K562 (cell line): ENCODE results near the gene ARHGEF4. TPM values are rescaled to one million over a fixed set of nuclear protein-coding genes. Genes with fewer than 3 reads are reported as not detected.
A peak's percentile ranks its signal among the peaks of the same experiment; 100 is the strongest.

ENCODE experiments used
- ATAC-seq: fragments of 200-7000 bp; cut with Tn5 transposase; 3 replicates; pipeline ENCODE4 v1.9.1; 2020; ENCODE audit warnings: moderate library complexity
- BruUV-seq: library from RNA; stranded (reverse); fragments of 400-500 nt; replicated peaks from 2 replicates; lab custom pipeline; 2021; lab: Mats Ljungman, UMichigan
- CTCF ChIA-PET: fragments of 300-600 bp; formaldehyde crosslinking; extraction: SDS; loops from one replicate; lab custom pipeline; 2021; ENCODE audit warnings: low intra/inter-chr PET ratio; lab: Yijun Ruan, JAX
- POLR2A ChIA-PET: fragments of 300-600, 350-650 bp; sonication (Branson Sonifier 250); formaldehyde crosslinking; extraction: SDS; loops from one replicate; lab custom pipeline; 2021; ENCODE audit warnings: antibody characterized with exemption, inconsistent platforms; lab: Yijun Ruan, JAX
- DNase-seq, 4 experiments: peaks; one replicate each; pipeline versions ENCODE4 v3.0.0 to v3.0.0-alpha.2; 2011 to 2018; ENCODE audit warnings: low spot score in 3 of 4, mixed read lengths in 3 of 4; ENCODE audit errors: extremely low read depth in 1 of 4
- FAIRE-seq: peaks from 2 replicates; lab custom pipeline; 2011; peaks lifted over from hg19 to GRCh38; lab: Jason Lieb, UNC
- H2AFZ ChIP-seq: 2 replicates; pipeline ENCODE4 v1.6.0; 2011; ENCODE audit warnings: low read depth, low read length, control low read depth, inconsistent platforms
- H3K27ac ChIP-seq: fragments of 200-600 bp; 3 replicates; pipeline ENCODE4 v1.8.0; 2011; ENCODE audit warnings: low read depth, mild to moderate bottlenecking, control low read depth, inconsistent platforms, low read length, moderate library complexity, mixed read lengths; ENCODE audit errors: extremely low read depth
- H3K27me3 ChIP-seq, 2 experiments: fragments of 300-600 bp in 1 of 2; 2 replicates in 1 of 2; 3 replicates in 1 of 2; pipeline versions ENCODE4 v1.6.0 to v1.8.0; 2011; ENCODE audit warnings: inconsistent platforms in 2 of 2, low read length in 2 of 2, mild to moderate bottlenecking in 1 of 2, mixed read lengths in 1 of 2, moderate library complexity in 1 of 2; ENCODE audit not compliant: control insufficient read depth in 2 of 2, insufficient read depth in 2 of 2
- H3K36me3 ChIP-seq: fragments of 300-600 bp; 3 replicates; pipeline ENCODE4 v1.8.0; 2011; ENCODE audit warnings: mild to moderate bottlenecking, low read length, inconsistent platforms; ENCODE audit not compliant: control insufficient read depth, insufficient read depth
- H3K4me1 ChIP-seq, 2 experiments: fragments of 200-600 bp in 1 of 2; replicated peaks in 1 of 2; 2 replicates in 1 of 2; 3 replicates in 1 of 2; pipeline versions ENCODE4 v1.5.1 to v1.8.0; 2011; ENCODE audit warnings: inconsistent platforms in 2 of 2, low read length in 2 of 2, mild to moderate bottlenecking in 1 of 2, mixed read lengths in 1 of 2, moderate library complexity in 1 of 2; ENCODE audit not compliant: control insufficient read depth in 2 of 2, insufficient read depth in 2 of 2
- H3K4me2 ChIP-seq: 2 replicates; pipeline ENCODE4 v1.6.1; 2011; ENCODE audit warnings: low read length, control low read depth, inconsistent platforms, mixed read lengths; ENCODE audit not compliant: insufficient read depth
- H3K4me3 ChIP-seq: fragments of 200-600 bp; sonication (generic), shearing (Covaris generic); 2 replicates; pipeline ENCODE4 v1.5.1; 2016; ENCODE audit warnings: control low read depth, inconsistent platforms
- H3K79me2 ChIP-seq: fragments of 200-600 bp; 3 replicates; pipeline ENCODE4 v1.8.0; 2011; ENCODE audit warnings: low read length, inconsistent platforms; ENCODE audit not compliant: control insufficient read depth, insufficient read depth
- H3K9ac ChIP-seq, 2 experiments: 2 replicates each; pipeline versions ENCODE4 v1.6.0 to v1.6.1; 2011; ENCODE audit warnings: low read depth in 2 of 2, low read length in 2 of 2, control low read depth in 1 of 2, inconsistent platforms in 1 of 2, mild to moderate bottlenecking in 1 of 2, mixed read lengths in 1 of 2; ENCODE audit not compliant: insufficient read depth in 1 of 2
- H3K9me1 ChIP-seq: one replicate; pipeline ENCODE4 v1.6.0; 2011; ENCODE audit warnings: inconsistent platforms, mild to moderate bottlenecking, low read length, moderate library complexity; ENCODE audit not compliant: control insufficient read depth, insufficient read depth
- H3K9me3 ChIP-seq: replicated peaks from 2 replicates; pipeline ENCODE4 v1.5.1; 2011; ENCODE audit warnings: low read depth, low read length, inconsistent platforms; ENCODE audit not compliant: control insufficient read depth, insufficient read depth
- H4K20me1 ChIP-seq: replicated peaks from 2 replicates; pipeline ENCODE4 v1.6.1; 2011; ENCODE audit warnings: low read length, inconsistent platforms, mixed read lengths; ENCODE audit not compliant: control insufficient read depth, insufficient read depth
- FOXK2 ChIP-seq, 2 experiments: fragments of 450-650 bp; IDR thresholded peaks in 1 of 2; conservative IDR thresholded peaks in 1 of 2; 2 replicates each; pipeline ENCODE4 v1.6.1; 2016; ENCODE audit warnings: low read depth in 2 of 2, mild to moderate bottlenecking in 1 of 2
- THRAP3 ChIP-seq: fragments of 450-650 bp; IDR thresholded peaks from 2 replicates; pipeline ENCODE4 v1.6.1; 2016; ENCODE audit warnings: mild to moderate bottlenecking, inconsistent platforms, borderline replicate concordance
- XRCC3 ChIP-seq: fragments of 450-650 bp; IDR thresholded peaks from 2 replicates; pipeline ENCODE4 v1.6.1; 2017; ENCODE audit warnings: mild to moderate bottlenecking, moderate library complexity
- ZNF324 ChIP-seq: fragments of 250-450 bp; sonication (Bioruptor Pico); IDR thresholded peaks from 2 replicates; pipeline ENCODE4 v1.4.0; 2020; ENCODE audit warnings: mild to moderate bottlenecking
- WGBS: fragments of 100-300 bp; shearing (Covaris generic); methylation state at CpG from one replicate; pipeline ENCODE4 v1.1.6; 2016; ENCODE audit warnings: low coverage, mixed read lengths; ENCODE audit not compliant: insufficient coverage; ENCODE audit errors: missing lambda C conversion rate; 5-methylcytosine and 5-hydroxymethylcytosine counted together
- in situ Hi-C: fragments of 300-500 bp; cut with MboI; formaldehyde crosslinking; loops from 4 replicates; pipeline ENCODE4 v1.15.0; 2018; ENCODE audit warnings: inconsistent platforms, mixed read lengths
- intact Hi-C: fragments of 100-400 bp; cut with micrococcal nuclease; formaldehyde crosslinking; loops from 2 replicates; pipeline ENCODE4 v1.14.2; 2022
- polyA plus RNA-seq, 8 experiments: library from polyadenylated mRNA; depleted of rRNA in 4 of 8; stranded (reverse) in 5 of 8; unstranded in 3 of 8; fragments of >200 nt; fragmentation: Nextera tagmentation in 2 of 8; fragmentation: Illumina TruSeq in 1 of 8; extraction: Ambion mirVana in 2 of 8; extraction: Trizol in 1 of 8; gene quantifications; 2 replicates each; pipeline versions ENCODE4 v1.2.1 to v1.2.3, GENCODE V29; 2011 to 2014; ENCODE audit warnings: inconsistent platforms in 1 of 8, missing spikeins in 1 of 8
- total RNA-seq, 7 experiments: library from RNA; depleted of rRNA in 6 of 7; stranded (reverse); fragments of >200 nt in 6 of 7; fragmentation: Illumina TruSeq in 2 of 7; extraction: Trizol in 2 of 7; gene quantifications; 2 replicates each; pipeline versions ENCODE4 v1.2.1 to v1.2.3, GENCODE V29; 2011 to 2021; ENCODE audit warnings: low replicate concordance in 1 of 7
- TF ChIP-seq, protein P1 (sequence below): fragments of 200-800 bp; sonication (Bioruptor generic); IDR thresholded peaks from 2 replicates; pipeline ENCODE4 v1.6.1; 2017; ENCODE audit warnings: missing genetic modification characterization, missing compliant biosample characterization
- TF ChIP-seq, protein P2 (sequence below), 2 experiments: fragments of 450-650 bp in 1 of 2; sonication (generic) in 1 of 2; formaldehyde crosslinking in 1 of 2; IDR thresholded peaks in 1 of 2; conservative IDR thresholded peaks in 1 of 2; 2 replicates each; pipeline versions ENCODE4 v1.6.1 to v1.8.1; 2016 to 2023; ENCODE audit warnings: mild to moderate bottlenecking in 2 of 2, moderate library complexity in 2 of 2, inconsistent platforms in 1 of 2, missing genetic modification reagents in 1 of 2

The ARHGEF4 gene
- total and polyA plus RNA-seq, 9 of the 15 experiments (the other 6 are each of a cell fraction or from before 2014, with no cell fraction given) = not detected

DNA sequence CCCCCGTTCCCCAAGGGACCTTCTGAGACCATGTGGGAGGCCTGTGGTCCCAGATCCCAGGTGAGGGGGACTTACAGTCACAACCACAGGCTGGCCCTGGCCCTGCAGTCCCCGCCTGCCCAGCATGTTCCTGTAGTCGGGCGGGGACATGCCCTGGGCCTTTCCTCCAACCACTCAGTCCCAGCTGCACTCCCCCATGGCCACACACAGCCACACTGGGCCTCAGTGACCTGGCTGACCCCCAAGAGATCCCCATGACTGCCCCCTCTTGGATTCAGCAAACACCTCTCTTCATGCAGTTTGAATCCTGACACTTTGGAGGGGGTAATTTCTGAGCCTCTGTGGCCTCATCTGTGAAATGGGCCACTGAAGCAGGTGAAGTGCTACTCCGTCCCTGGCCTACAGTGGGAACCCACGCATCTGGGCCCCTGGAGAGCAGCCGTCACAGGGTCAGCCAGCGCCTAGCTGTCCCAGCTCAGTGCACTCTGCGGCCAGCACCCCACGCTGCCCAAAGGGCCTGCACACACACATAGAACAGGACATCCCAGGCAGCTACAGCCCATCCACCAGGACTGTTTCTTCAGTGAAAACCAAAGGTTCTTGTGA is 12.7 kb upstream of the ARHGEF4 start (continued):
- no peak for TF ChIP-seq ZNF324 (CRISPR knock-in tag)
- TF ChIP-seq THRAP3 = no peak
- TF ChIP-seq FOXK2 (conservative IDR thresholded peaks at IDR 0.05 in 1 of 2, IDR thresholded peaks at IDR 0.05 in 1 of 2; ENCODE audit: low read depth in 2 of 2) = no peak

DNA sequence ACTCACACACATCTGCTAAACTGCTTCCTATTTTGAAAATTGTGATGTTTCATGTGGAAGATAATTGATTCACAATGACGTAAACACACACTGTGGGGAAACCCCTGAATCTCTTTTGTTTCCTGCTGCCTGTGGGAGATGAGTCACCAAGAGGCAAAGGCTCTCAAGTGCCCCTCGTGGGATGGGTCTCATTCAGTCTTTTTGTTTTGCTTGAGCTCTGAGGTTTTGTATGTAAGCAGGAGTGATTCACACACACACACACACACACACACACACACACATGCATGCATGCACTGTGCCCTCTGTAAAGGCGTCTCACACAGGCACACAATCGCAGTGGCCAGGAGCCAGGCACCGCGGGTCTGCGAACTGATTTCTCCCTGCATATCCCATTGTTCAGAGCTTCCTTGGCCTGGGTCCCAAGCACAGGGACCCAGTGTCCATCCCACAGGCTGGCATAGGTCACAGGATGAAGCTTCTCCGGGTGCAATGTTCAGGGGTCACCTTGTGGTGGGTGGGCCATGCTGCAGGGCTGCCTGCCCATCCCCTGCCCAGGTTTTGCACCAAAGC is 12.1 kb upstream of the ARHGEF4 start:
- ChIA-PET CTCF (no interaction called here), POLR2A (interaction anchor here (0.5 kb wide), 1 partner anchor 77 kb away, joined by 3 read pairs; no protein-coding TSS in a partner anchor)
- Histone ChIP-seq H3K9me3 (no peaks in the 10 kb centered on the region), H3K27me3 (peaks cover 15 to 80% of the 10 kb centered on the region in 2 experiments; a peak in 4 of 5 replicates), H3K9me1 (peaks cover 2% of the 10 kb centered on the region), H3K9ac (no peak overlapping the region), H3K4me3 (no peak overlapping the region), H3K4me2 (no peak overlapping the region), H4K20me1 (no peaks in the 10 kb centered on the region; the same call in 1 of the 2 replicates), H3K36me3 (no peaks in the 10 kb centered on the region), H2AFZ (no peak overlapping the region), H3K79me2 (no peaks in the 10 kb centered on the region), H3K4me1 (no peaks in the 10 kb centered on the region), H3K27ac (no peak overlapping the region)
- no TSS peak for BruUV-seq
- in situ Hi-C loops (no loop called here), intact Hi-C loops (no loop called here)
- WGBS = 0% methylated on average over 8 of the region's 8 CpGs
- ATAC-seq (no peak), FAIRE-seq (no peak), DNase-seq (no peak)
- TF ChIP-seq, protein P1, sequence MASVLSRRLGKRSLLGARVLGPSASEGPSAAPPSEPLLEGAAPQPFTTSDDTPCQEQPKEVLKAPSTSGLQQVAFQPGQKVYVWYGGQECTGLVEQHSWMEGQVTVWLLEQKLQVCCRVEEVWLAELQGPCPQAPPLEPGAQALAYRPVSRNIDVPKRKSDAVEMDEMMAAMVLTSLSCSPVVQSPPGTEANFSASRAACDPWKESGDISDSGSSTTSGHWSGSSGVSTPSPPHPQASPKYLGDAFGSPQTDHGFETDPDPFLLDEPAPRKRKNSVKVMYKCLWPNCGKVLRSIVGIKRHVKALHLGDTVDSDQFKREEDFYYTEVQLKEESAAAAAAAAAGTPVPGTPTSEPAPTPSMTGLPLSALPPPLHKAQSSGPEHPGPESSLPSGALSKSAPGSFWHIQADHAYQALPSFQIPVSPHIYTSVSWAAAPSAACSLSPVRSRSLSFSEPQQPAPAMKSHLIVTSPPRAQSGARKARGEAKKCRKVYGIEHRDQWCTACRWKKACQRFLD (CRISPR knock-in tag) = no peak
- TF ChIP-seq, protein P2, sequence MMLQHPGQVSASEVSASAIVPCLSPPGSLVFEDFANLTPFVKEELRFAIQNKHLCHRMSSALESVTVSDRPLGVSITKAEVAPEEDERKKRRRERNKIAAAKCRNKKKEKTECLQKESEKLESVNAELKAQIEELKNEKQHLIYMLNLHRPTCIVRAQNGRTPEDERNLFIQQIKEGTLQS (IDR thresholded peaks at IDR 0.05) = peak; percentile 36; the same call in 1 of the 2 replicates
- TF ChIP-seq, protein P2 (CRISPR knock-in tag; conservative IDR thresholded peaks at IDR 0.05) = no peak
- no peak for TF ChIP-seq XRCC3
